SK-N-DZ (cell line): ENCODE results near the gene PACSIN1.

Experiments used
- DNase-seq: peaks from one replicate; pipeline ENCODE4 v3.0.0-alpha.2; 2015; ENCODE audit warnings: low spot score

Gene PACSIN1

DNA sequence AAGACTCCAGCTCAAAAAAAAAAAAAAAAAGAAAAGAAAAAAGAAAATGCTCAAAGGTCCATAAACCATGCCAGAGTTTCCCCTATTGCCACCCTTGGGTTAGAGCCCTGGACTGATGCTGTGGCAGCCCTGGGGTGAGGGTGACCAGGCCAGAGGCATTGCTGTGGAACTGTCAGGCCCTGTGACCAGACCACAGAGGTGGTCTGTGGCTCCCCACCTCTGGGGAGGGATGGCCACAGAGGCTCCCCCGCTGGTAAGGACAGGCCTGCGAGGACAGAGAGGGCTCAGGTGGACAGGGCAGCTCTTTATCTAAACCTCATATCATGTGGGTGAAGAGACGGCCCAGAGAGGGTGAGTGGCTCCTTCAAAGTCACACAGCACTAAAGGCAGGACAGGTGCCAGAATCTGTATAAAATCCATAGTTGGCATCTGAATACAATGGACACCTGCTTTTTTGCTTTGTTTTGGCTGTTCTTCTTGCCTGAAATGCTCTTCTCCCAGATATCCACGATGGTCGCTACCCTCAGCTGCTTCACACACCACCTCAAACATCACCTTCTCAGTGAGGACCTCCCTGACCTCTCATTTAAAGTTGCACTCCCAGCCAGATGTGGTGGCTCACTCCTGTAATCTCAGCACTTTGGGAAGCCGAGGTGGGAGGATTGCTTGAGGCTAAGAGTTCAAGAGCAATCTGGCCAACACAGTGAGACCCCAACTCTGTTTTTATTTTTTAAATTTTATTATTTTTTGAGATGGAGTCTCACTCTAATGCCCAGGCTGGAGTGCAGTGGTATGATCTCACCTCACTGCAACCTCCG lies 112.8 kb downstream of the PACSIN1 start:
- DNase-seq: no peak

DNA sequence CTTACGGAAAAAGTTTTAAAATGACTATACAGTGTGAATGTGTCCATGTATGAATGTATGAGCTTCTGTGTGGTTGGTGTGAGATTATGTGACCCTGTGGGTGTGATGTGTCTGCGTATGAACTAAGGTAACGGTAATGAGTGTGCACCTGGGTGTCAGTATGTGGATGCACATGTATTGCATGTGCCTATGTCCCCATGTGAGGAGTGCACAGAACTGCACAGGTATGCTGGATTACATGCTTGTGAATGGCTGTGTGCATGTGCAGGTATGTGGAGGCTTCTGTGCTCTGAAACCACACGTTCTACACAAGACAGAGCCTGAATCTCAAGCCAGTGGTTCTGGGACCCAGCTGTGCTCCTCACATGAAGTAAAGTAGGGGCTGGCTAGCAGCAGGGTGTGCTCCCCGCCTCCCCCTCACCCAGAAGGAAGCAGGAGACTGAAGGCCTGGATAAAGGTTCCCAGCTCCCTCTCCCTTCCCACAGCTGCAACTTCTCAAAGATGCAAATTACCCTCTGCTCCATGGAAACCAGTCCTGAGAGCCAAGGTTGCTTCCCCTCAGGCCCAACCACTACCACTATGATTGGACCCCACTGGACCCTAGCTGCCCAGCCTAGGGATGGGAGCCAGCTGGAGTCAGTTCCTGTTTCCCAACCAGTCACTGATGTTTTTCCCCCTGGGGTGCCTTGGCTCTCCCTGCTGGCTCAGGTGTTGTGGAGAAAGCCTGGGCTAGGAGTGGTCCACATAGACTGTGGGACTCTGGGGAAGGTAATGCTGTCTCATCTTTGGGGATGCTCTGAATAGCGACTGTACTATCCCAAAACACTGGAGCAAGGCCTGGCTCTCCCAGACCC lies 115.1 kb downstream of the PACSIN1 start:
- no peak for DNase-seq

DNA sequence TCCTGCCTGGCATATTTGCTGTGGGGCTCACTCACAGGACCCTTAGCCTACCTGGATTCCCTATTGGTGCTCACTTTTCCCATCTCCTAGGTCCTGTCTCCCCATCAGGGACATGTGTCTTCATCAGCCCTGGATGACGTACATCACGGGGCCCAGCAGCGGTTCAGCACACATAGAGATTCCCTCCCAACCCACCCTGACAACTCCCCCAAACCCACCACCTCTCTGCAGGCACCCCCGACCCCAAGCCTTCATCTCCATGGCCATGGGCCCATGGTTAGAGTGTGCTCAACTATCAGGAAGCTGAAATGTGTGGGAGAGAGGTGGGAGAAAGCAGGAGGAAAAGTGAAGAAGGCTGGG lies 115.7 kb downstream of the PACSIN1 start:
- no peak for DNase-seq

DNA sequence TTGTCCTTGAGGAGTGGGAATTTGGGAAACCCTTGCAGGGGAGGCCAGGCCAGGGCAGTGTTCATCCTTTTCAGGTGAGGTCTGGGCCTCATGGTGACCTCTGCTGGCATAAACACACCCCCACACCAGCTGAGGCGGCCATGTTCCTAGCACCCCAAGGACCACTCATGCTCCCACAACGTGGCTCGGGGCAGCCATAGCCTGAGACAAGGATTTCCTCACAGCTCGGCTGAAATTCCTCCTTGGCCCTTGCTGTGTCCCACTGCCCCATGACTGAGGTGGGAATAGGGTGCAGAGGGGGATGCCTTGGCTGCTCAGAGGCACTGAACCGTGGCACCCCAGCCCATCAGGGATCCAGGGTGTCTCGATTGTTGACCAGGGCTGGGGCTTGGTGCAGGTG lies 117.6 kb downstream of the PACSIN1 start:
- DNase-seq: no peak

DNA sequence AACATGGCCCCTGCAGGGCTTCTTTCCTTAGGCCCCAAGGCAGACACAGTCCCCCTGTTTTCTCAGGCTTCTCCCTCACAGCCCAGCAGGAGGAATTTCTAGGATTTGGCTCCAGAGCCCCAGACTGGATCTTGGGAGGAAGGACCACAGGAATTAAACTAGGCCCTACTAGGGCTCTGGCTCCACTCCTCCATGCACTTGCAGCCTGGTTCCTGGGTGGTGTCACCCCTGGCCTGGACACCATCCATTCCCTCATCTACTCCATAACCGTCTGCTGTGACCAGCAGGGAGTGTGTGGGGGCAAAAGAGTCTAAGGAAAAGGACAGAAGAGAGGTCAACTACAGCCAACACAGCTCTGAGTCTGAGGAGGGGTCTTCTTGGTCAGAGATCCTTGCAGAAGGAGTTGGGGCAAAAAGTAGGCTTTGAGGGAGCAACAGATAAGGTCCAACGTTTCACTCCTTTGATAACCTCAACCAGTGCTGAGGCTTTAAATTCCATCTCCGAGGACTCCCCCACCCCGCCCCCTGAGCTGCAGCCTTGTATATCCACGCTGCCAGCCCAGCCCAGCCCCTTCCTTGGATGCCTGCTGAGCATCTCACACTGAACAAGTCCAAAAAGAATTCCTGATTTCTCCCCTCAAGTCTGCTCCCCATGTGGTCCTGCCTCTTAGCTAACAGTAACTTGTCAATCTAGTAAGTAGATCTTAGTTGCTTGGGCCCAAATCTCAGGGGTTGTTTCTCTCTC lies 118.2 kb downstream of the PACSIN1 start:
- DNase-seq: no peak

DNA sequence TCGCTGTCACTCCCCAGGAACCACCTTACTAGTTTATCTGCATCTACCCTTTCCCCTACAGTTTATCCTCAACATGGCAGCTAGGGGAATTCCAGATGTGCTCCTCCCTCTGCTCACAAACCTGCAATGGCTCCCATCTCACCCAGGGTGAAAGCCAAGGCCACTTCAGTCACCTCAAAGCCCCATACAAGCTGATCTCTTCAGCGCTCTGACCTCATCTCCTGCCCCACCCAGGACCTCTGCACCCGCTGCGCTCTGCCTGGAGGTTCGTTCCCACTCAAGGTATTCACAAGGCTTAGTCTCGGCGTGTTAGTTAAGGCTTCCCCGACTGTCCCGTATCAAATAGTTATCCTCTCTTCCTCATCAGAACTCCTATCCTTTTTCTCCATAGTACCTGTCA lies 118.8 kb downstream of the PACSIN1 start:
- no peak for DNase-seq
